A673 (cell line): ENCODE data around the gene GRIA1.

ENCODE experiments used
- CTCF ChIP-seq: fragments of 300-800, 200-600 bp; sonication (generic); conservative IDR thresholded peaks from 2 replicates; pipeline ENCODE4 v1.5.1; 2017; ENCODE audit warnings: low read depth, mild to moderate bottlenecking, antibody characterized with exemption, low read length, moderate library complexity, mixed read lengths
- EZH2 ChIP-seq: fragments of 200-600 bp; sonication (generic); IDR thresholded peaks from 2 replicates; pipeline ENCODE4 v1.6.1; 2017; ENCODE audit warnings: borderline replicate concordance, low read depth, mild to moderate bottlenecking, mixed read lengths, antibody characterized with exemption, low read length; ENCODE audit not compliant: poor library complexity, severe bottlenecking

DNA sequence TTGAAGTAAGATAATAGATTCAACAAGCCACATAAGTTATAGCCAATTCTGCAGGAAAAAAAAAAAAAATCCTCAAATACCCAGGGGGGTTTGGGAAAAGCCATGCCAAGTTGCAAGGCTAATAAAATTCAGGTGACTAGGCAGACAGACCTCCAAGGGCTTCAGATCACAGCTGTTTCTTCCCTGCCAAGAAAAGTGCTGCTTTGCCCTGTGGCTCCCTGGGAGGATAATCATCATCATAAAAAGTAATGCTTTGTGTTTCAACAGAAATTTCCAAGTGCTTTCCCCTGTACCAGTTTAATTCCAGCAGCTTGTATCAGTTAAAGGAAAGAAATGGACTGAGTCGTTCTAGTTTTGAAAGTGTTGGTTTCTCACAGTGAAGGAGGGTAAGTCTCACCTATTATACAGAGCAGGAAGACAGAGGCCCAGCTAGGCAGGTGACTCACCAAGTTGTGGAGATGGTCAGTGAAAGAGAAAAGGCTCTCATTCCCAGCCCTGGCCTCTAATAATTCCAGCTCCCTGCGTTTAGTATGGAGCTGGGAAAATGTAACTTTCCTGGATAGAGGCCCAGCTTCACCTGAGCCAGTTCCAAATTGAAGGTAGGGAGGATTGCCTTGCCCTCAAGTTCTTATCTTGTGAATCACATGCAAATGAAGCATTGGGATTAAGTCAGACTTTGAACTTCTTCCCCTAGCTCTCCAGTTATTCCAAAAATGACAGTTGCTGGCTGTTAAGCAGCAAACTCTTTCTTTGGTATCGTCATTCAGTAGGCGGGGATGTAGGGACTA is 263.4 kb downstream of the GRIA1 start:
- no peak for TF ChIP-seq CTCF
- no peak for TF ChIP-seq EZH2
